OCI-LY3 (cell line): Measurements from ENCODE around the gene PLCXD1.
"Not testable (repeated sequence)": the region's sequence is repeated elsewhere in the genome, so short reads cannot be mapped to it uniquely, and the experiment has no call there.

Experiments used
- H2AFZ ChIP-seq: fragments of 200-600, 300-600 bp; shearing (Covaris generic); 2 replicates; pipeline ENCODE4 v1.6.0; 2014; ENCODE audit warnings: antibody characterized with exemption, low read depth, low read length
- H3K27ac ChIP-seq: fragments of 200-600, 300-600 bp; sonication (generic); 2 replicates; pipeline ENCODE4 v1.5.1; 2014; ENCODE audit warnings: mild to moderate bottlenecking, low read length, moderate library complexity, mixed read lengths
- H3K27me3 ChIP-seq: fragments of 200-600, 300-600 bp; sonication (generic); 2 replicates; pipeline ENCODE4 v1.6.1; 2014; ENCODE audit warnings: low read depth, low read length, mixed read lengths
- H3K36me3 ChIP-seq: fragments of 200-600, 300-600 bp; sonication (generic); replicated peaks from 2 replicates; pipeline ENCODE3; 2014; ENCODE audit warnings: low read depth, low read length, mixed read lengths
- H3K4me1 ChIP-seq: fragments of 300-600, 200-600 bp; sonication (generic); 2 replicates; pipeline ENCODE4 v1.6.1; 2014; ENCODE audit warnings: low read length, mixed read lengths
- H3K4me2 ChIP-seq: fragments of 200-600, 300-600 bp; sonication (generic); 2 replicates; pipeline ENCODE4 v1.6.1; 2014; ENCODE audit warnings: low read length, mixed read lengths
- H3K4me3 ChIP-seq: fragments of 300-600, 200-600 bp; sonication (generic); 2 replicates; pipeline ENCODE4 v1.5.1; 2014; ENCODE audit warnings: antibody characterized with exemption, mild to moderate bottlenecking, low read length, moderate library complexity
- H3K79me2 ChIP-seq: fragments of 300-600, 200-600 bp; shearing (Covaris generic); 2 replicates; pipeline ENCODE4 v1.6.1; 2014; ENCODE audit warnings: mild to moderate bottlenecking, low read length, mixed read lengths
- H3K9ac ChIP-seq: fragments of 300-600, 200-600 bp; shearing (Covaris generic); 2 replicates; pipeline ENCODE4 v1.6.0; 2014; ENCODE audit warnings: mild to moderate bottlenecking, low read length, moderate library complexity
- H3K9me3 ChIP-seq: fragments of 200-600, 300-600 bp; shearing (Covaris generic); 2 replicates; pipeline ENCODE4 v1.6.1; 2014; ENCODE audit warnings: low read length, mixed read lengths; ENCODE audit not compliant: insufficient read depth
- H4K20me1 ChIP-seq: fragments of 200-600, 300-600 bp; sonication (generic); 2 replicates; pipeline ENCODE4 v1.6.1; 2016; ENCODE audit warnings: low read length, mixed read lengths; ENCODE audit not compliant: insufficient read depth
- EZH2phosphoT487 ChIP-seq: fragments of 200-600 bp; shearing (Covaris generic); IDR thresholded peaks from 2 replicates; pipeline ENCODE4 v1.6.1; 2018; ENCODE audit warnings: antibody characterized with exemption, mixed run types, low read depth
- TF ChIP-seq, protein P1 (sequence below): fragments of 200-600, 300-600 bp; sonication (generic); IDR thresholded peaks from 2 replicates; pipeline ENCODE4 v1.5.1; 2014; ENCODE audit warnings: antibody characterized with exemption, low read length, low read depth

PLCXD1 gene

GRCh38 chrX:280722-281121 is 459 bp upstream of the PLCXD1 start:
- not testable (repeated sequence) for H2AFZ ChIP-seq

DNA sequence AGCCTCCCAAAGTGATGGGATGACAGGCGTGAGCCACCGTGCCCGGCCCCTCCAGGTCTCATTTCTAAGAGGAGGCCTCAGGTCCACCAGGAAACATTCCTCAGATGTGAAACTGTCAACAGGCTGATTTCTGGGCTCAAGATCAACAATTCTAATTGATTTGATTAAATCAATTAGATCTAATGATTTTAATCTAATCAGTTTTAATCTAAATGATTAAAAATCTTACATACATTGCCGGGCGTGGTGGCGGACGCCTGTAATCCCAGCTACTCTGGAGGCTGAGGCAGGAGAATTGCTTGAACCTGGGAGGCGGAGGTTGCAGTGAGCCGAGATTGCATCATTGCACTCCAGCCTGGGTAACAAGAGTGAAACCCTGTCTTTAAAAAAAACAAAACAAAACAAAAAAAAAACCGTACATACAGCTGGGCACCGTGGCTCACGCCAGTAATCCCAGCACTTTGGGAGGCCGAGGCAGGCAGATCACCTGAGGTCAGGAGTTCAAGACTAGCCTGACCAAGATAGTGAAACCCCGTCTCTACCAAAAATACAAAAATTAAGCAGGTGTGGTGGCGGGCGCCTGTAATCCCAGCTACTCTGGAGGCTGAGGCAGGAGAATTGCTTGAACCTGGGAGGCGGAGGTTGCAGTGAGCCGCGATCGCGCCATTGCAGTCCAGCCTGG is 960 bp downstream of the PLCXD1 start:
- Histone ChIP-seq H3K27ac (peak overlapping the region; percentile 90), H3K4me3 (peak overlapping the region; percentile 92), H3K4me1 (peaks cover 20% of the 10 kb centered on the region), H3K36me3 (peaks cover 29% of the 10 kb centered on the region), H4K20me1 (peaks cover 22% of the 10 kb centered on the region), H3K4me2 (peak overlapping the region; percentile 74), H3K79me2 (peaks cover 48% of the 10 kb centered on the region), H3K9ac (peak overlapping the region; percentile 80)
- H3K27me3 ChIP-seq, H2AFZ ChIP-seq, H3K9me3 ChIP-seq: not testable (repeated sequence)

More at GRCh38 chrX:280722-281121, 459 bp upstream of the PLCXD1 start:
- peaks cover 36% of the 10 kb centered on the region for H3K79me2 ChIP-seq
- H3K27me3 ChIP-seq, H3K9ac ChIP-seq, H3K4me2 ChIP-seq, H3K4me3 ChIP-seq, H3K9me3 ChIP-seq: not testable (repeated sequence)
- H4K20me1 ChIP-seq, result peaks cover 12% of the 10 kb centered on the region
- peaks cover 18% of the 10 kb centered on the region for H3K36me3 ChIP-seq
- H3K4me1 ChIP-seq, result peaks cover 28% of the 10 kb centered on the region
- peak overlapping the region; percentile 90; the same call in 1 of the 2 replicates for H3K27ac ChIP-seq

DNA sequence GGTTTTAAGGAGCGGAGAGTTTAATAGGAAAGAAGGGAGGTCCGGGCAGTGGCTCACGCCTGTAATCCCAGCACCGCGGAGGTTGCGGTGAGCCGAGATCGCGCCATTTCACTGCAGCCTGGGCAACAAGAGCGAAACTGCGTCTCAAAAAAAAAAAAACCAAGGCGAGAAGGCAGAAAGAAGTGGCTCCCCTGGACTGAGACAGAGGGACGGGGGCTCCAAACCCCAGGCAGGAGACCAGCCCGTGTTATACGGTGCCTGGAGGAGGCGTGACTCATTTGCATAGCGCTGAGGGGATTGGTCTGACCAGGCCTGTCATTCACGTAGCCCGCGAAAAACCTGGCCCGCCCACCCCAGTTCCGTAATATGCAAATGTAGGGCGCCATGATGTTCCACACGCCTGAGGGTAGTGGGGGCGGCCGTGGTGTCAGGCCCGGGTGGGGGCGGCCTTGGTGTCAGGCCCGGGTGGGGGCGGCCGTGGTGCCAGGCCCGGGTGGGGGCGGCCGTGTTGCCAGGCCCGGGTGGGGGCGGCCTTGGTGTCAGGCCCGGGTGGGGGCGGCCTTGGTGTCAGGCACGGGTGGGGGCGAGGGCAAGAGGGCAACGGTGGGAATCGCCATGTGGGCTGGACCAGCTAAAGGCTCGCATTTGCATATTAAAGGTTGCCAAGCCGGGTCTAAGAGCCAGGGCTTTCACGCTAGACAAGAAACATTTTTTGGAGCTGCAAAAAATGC is 2.1 kb downstream of the PLCXD1 start:
- Histone ChIP-seq H3K4me1 (peaks cover 20% of the 10 kb centered on the region), H3K9ac (peak overlapping the region; percentile 63), H3K9me3 (no peaks in the 10 kb centered on the region), H3K27me3 (no peaks in the 10 kb centered on the region), H2AFZ (no peak overlapping the region), H3K79me2 (peaks cover 55% of the 10 kb centered on the region), H3K27ac (peak overlapping the region; percentile 74), H4K20me1 (peaks cover 29% of the 10 kb centered on the region), H3K4me2 (peak overlapping the region; percentile 58), H3K4me3 (peak overlapping the region; percentile 67), H3K36me3 (peaks cover 36% of the 10 kb centered on the region)
- TF ChIP-seq EZH2phosphoT487, result no peak
- TF ChIP-seq, protein P1, sequence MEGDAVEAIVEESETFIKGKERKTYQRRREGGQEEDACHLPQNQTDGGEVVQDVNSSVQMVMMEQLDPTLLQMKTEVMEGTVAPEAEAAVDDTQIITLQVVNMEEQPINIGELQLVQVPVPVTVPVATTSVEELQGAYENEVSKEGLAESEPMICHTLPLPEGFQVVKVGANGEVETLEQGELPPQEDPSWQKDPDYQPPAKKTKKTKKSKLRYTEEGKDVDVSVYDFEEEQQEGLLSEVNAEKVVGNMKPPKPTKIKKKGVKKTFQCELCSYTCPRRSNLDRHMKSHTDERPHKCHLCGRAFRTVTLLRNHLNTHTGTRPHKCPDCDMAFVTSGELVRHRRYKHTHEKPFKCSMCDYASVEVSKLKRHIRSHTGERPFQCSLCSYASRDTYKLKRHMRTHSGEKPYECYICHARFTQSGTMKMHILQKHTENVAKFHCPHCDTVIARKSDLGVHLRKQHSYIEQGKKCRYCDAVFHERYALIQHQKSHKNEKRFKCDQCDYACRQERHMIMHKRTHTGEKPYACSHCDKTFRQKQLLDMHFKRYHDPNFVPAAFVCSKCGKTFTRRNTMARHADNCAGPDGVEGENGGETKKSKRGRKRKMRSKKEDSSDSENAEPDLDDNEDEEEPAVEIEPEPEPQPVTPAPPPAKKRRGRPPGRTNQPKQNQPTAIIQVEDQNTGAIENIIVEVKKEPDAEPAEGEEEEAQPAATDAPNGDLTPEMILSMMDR, result no peak

- peaks cover 5% of the 10 kb centered on the region; the same call in 1 of the 2 replicates for H3K4me1 ChIP-seq
- peaks cover 47% of the 10 kb centered on the region for H3K36me3 ChIP-seq
- no peaks in the 10 kb centered on the region for H3K9me3 ChIP-seq
- no peak overlapping the region for H2AFZ ChIP-seq
- TF ChIP-seq, protein P1, result no peak
- no peak for TF ChIP-seq EZH2phosphoT487
- no peak overlapping the region for H3K27ac ChIP-seq
- H3K9ac ChIP-seq, result no peak overlapping the region
- H3K79me2 ChIP-seq, result peaks cover 61% of the 10 kb centered on the region
- no peak overlapping the region for H3K4me2 ChIP-seq
- peaks cover 35% of the 10 kb centered on the region for H4K20me1 ChIP-seq
- no peak overlapping the region for H3K4me3 ChIP-seq
- no peaks in the 10 kb centered on the region for H3K27me3 ChIP-seq
Observed at GRCh38 chrX:285076-285677, 4.0 kb downstream of the PLCXD1 start.

DNA sequence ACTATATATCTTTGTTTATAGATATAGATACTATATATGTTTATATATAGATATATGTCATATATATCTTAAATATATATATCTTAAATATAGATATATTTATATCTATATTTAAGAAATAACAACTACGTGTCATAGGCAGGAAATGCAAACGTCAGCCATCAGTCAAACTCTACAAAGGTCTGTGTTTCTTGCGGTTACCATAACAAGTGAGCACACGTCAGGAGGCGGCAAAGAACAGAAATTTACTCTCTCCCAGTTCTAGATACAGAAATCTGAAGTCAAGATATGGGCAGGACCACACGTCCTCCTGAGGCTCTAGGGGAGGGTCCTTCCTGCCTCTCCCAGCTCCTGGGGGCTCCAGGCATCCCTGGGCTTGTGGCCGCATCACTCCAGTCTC is 6.5 kb downstream of the PLCXD1 start:
- H3K79me2 ChIP-seq, result peaks cover 47% of the 10 kb centered on the region
- no peaks in the 10 kb centered on the region for H3K9me3 ChIP-seq
- TF ChIP-seq, protein P1, result no peak
- TF ChIP-seq EZH2phosphoT487, result no peak
- H3K9ac ChIP-seq, result no peak overlapping the region
- H3K4me1 ChIP-seq, result peaks cover 5% of the 10 kb centered on the region; the same call in 1 of the 2 replicates
- H3K27me3 ChIP-seq, result no peaks in the 10 kb centered on the region
- no peak overlapping the region for H3K4me3 ChIP-seq
- H2AFZ ChIP-seq, result no peak overlapping the region
- H3K27ac ChIP-seq, result no peak overlapping the region
- no peak overlapping the region for H3K4me2 ChIP-seq
- peaks cover 66% of the 10 kb centered on the region for H3K36me3 ChIP-seq
- peaks cover 35% of the 10 kb centered on the region for H4K20me1 ChIP-seq
